BLaER1 treated with 17β-estradiol and CSF1 and Interleukin-3, amounts not matched to agents 10 nM and 100 nM (cell line): ENCODE data around the gene TF.

Source experiments
- H3K27ac ChIP-seq, 11 experiments: shearing (Covaris generic); formaldehyde crosslinking; 2 replicates each; pipeline ENCODE4 v1.8.1; 2022
- H3K27me3 ChIP-seq, 11 experiments: shearing (Covaris generic); formaldehyde crosslinking; 2 replicates each; pipeline ENCODE4 v1.8.1; 2022
- H3K36me3 ChIP-seq, 11 experiments: shearing (Covaris generic); formaldehyde crosslinking; 2 replicates each; pipeline ENCODE4 v1.8.1; 2022
- H3K4me1 ChIP-seq, 10 experiments: shearing (Covaris generic); formaldehyde crosslinking; 2 replicates each; pipeline ENCODE4 v1.8.1; 2022
- H3K4me2 ChIP-seq, 11 experiments: shearing (Covaris generic); formaldehyde crosslinking; 2 replicates each; pipeline ENCODE4 v1.8.1; 2022
- H3K4me3 ChIP-seq, 10 experiments: shearing (Covaris generic); formaldehyde crosslinking; 2 replicates each; pipeline ENCODE4 v1.8.1; 2022
- H3K9ac ChIP-seq, 11 experiments: shearing (Covaris generic); formaldehyde crosslinking; 2 replicates each; pipeline ENCODE4 v1.8.1; 2022
- H3K9me3 ChIP-seq, 11 experiments: shearing (Covaris generic); formaldehyde crosslinking; replicated peaks in 1 of 11; 2 replicates each; pipeline ENCODE4 v1.8.1; 2022
- H4K20me1 ChIP-seq, 11 experiments: shearing (Covaris generic); formaldehyde crosslinking; 2 replicates each; pipeline ENCODE4 v1.8.1; 2022
- Cebpa-rat ChIP-seq, 11 experiments: shearing (Covaris generic); IDR thresholded peaks; 2 replicates each; pipeline ENCODE4 v1.8.1; 2022

Gene TF

GRCh38 chr3:133841196-133841595, 95.0 kb downstream of the TF start:
- H3K27me3 ChIP-seq, result no peaks in the 10 kb centered on the region
- no peaks in the 10 kb centered on the region for H4K20me1 ChIP-seq
- H3K9ac ChIP-seq, result no peak overlapping the region
- no peak overlapping the region for H3K4me2 ChIP-seq
- no peak for TF ChIP-seq Cebpa-rat (IDR thresholded peaks at IDR 0.05)
- no peak overlapping the region for H3K27ac ChIP-seq
- H3K4me3 ChIP-seq, result no peak overlapping the region
- H3K9me3 ChIP-seq, result peaks cover 0 to 8% (median 0%) of the 10 kb centered on the region in 11 experiments; a peak in 2 of 22 replicates
- H3K36me3 ChIP-seq, result no peaks in the 10 kb centered on the region
- peaks cover 0 to 13% (median 9%) of the 10 kb centered on the region in 10 experiments; a peak in 12 of 20 replicates for H3K4me1 ChIP-seq

- no peaks in the 10 kb centered on the region for H3K36me3 ChIP-seq
- TF ChIP-seq Cebpa-rat (IDR thresholded peaks at IDR 0.05), result no peak
- no peaks in the 10 kb centered on the region for H4K20me1 ChIP-seq
- no peak overlapping the region for H3K4me2 ChIP-seq
- peaks cover 0 to 13% (median 9%) of the 10 kb centered on the region in 10 experiments; a peak in 12 of 20 replicates for H3K4me1 ChIP-seq
- H3K27me3 ChIP-seq, result no peaks in the 10 kb centered on the region
- H3K9ac ChIP-seq, result no peak overlapping the region
- peaks cover 0 to 8% (median 0%) of the 10 kb centered on the region in 11 experiments; a peak in 2 of 22 replicates for H3K9me3 ChIP-seq
- H3K27ac ChIP-seq, result no peak overlapping the region
- no peak overlapping the region for H3K4me3 ChIP-seq
These were observed 96.0 kb downstream of the TF start for GRCh38 chr3:133842158-133842557.

- Histone ChIP-seq H3K9me3 (peaks cover 0 to 8% (median 0%) of the 10 kb centered on the region in 11 experiments; a peak in 2 of 22 replicates), H4K20me1 (no peaks in the 10 kb centered on the region), H3K9ac (no peak overlapping the region), H3K4me2 (no peak overlapping the region), H3K27me3 (no peaks in the 10 kb centered on the region), H3K36me3 (no peaks in the 10 kb centered on the region), H3K4me1 (peaks cover 0 to 4% (median 0%) of the 10 kb centered on the region in 10 experiments; a peak in 1 of 20 replicates), H3K27ac (no peak overlapping the region), H3K4me3 (no peak overlapping the region)
- no peak for TF ChIP-seq Cebpa-rat (IDR thresholded peaks at IDR 0.05)
These were observed 97.4 kb downstream of the TF start for GRCh38 chr3:133843634-133844033.

- Histone ChIP-seq H3K4me2 (no peak overlapping the region), H3K4me1 (no peaks in the 10 kb centered on the region), H3K9ac (no peak overlapping the region), H3K4me3 (no peak overlapping the region), H3K27me3 (no peaks in the 10 kb centered on the region), H3K36me3 (no peaks in the 10 kb centered on the region), H3K27ac (no peak overlapping the region), H4K20me1 (no peaks in the 10 kb centered on the region), H3K9me3 (peaks cover 0 to 8% (median 0%) of the 10 kb centered on the region in 11 experiments; a peak in 2 of 22 replicates)
- TF ChIP-seq Cebpa-rat (IDR thresholded peaks at IDR 0.05), result no peak
These were observed 98.9 kb downstream of the TF start for GRCh38 chr3:133845127-133845526.
